ENCODE data around the gene AP2A2.

Gene AP2A2

DNA sequence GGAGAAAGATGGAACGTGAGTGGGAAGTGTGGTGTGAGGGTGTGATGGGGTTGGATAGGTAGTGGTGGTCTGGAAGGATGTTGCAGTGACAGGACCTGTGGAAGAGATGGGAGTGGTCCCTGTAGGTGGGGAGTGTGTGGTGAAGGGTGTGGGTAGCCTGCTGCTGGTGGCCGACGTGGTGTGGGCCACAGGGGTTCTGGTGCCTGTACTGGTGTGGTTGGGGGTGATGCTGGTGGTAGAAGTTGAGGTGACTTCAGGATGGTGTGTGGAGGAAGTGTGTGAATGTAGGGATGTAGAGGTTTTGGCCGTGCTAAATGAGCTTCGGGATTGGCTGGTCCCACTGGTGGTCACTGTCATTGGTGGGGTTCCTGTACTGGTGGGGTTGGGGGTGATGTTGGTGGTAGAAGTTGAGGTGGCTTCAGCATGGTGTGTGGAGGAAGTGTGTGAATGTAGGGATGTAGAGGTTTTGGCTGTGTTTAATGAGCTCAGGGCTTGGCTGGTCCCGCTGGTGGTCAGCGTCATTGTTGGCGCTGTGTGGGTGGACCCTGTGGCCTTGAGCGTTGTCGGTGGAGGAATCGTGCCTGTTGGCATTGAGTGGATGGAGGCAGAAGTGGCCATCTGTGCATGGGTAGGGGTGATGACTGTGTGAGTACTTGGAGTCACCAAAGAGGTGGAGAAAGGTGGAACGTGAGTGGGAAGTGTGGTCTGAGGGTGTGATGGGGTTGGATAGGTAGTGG is 91.8 kb downstream of the AP2A2 start:
- DNase-seq, result no peak

DNA sequence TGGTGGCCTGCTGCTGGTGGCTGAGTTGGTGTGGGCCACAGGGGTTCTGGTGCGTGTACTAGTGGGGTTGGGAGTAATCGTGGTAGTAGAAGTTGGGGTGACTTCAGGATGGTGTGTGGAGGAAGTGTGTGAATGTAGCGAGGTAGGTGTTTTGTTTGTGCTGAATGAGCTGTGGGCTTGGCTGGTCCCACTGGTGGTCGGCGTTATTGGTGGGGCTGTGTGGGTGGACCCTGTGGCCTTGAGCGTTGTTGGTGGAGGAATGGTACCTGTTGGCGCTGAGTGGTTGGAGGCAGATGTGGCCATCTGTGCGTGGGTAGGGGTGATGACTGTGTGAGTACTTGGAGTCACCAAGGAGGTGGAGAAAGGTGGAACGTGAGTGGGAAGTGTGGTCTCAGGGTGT is 92.4 kb downstream of the AP2A2 start:
- no peak for DNase-seq

DNA sequence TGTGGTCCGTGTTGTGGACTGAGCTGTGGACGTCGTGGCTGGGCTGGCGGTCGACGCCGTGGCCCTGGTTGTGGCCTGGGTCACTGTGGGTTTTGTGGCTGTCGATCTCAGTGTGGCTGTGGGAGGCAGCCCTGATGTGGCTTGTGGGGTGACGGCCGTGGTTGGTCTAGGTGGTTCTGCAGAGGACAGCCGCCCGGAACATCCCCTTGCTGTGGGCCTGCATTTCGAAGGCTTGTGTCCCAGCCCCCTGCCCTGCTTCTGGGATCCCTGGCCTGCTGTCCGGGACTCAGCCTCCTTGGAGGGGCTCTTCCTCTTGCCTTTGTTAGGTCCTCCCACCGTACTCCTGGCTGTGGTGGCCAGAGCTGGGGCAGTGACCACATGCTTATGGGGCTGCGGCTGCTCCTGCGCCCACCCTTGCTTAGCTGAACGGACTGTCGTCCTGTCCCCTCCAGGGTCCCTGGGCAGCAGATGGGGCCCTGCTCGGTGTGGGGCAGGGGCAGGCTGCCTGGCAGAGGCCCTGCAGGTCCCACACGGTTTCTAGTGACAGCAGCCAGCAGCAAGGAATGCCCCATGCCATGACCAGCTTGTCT is 93.7 kb downstream of the AP2A2 start:
- DNase-seq, result no peak

DNA sequence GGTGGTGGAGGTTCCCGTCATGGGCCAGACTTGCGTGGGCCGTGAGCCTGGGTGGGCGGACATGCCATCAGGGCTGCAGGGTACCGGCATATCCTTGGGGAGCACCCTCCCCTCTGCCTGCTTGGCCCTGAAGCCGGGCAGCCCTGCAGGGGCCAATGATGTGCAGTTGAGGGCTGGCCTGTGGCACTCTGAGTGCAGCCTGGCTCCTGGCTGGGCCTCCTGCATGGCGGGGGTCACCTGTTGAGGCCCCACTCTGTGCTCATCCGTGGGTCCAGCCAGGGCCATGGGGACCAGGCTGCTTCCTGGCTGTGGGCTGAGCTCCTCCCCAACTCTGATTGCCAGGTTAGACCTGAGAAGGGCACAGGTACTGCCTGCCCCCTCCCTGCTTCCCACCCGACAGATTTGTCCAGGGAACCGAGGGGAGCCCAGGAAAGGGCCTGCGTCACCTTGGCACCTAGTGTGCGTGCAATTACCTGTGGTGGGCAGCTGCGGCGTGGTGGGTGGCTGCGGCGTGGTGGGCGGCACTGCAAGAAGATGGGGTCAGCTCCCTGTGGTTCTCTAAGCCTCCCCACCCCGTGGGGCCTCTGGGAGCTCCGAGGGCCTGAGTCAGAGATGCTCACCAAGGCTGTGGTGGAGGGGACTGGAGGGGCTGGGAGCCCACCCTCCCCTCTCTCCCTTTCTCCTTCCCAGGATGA is 94.7 kb downstream of the AP2A2 start:
- no peak for DNase-seq

DNA sequence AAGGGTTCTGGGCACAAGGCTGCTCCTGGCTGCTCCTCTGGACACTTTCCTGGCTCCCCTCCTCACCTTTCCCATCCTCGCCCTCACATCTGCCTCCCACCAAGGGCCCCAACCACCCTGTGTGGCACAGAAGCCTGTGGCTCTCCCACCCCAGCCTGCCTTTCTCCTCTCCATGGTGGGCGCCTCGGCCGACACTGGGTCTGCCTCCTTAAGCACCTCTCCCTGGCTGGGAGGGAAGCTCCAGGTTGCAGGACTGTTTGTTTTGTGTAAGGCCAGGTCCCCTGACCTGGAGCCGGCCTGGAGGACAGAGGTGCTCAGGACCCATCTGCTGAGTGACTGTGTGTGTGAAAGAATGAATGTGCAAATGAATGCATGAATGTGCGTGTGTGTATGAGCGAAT is 96.7 kb downstream of the AP2A2 start:
- no peak for DNase-seq

DNA sequence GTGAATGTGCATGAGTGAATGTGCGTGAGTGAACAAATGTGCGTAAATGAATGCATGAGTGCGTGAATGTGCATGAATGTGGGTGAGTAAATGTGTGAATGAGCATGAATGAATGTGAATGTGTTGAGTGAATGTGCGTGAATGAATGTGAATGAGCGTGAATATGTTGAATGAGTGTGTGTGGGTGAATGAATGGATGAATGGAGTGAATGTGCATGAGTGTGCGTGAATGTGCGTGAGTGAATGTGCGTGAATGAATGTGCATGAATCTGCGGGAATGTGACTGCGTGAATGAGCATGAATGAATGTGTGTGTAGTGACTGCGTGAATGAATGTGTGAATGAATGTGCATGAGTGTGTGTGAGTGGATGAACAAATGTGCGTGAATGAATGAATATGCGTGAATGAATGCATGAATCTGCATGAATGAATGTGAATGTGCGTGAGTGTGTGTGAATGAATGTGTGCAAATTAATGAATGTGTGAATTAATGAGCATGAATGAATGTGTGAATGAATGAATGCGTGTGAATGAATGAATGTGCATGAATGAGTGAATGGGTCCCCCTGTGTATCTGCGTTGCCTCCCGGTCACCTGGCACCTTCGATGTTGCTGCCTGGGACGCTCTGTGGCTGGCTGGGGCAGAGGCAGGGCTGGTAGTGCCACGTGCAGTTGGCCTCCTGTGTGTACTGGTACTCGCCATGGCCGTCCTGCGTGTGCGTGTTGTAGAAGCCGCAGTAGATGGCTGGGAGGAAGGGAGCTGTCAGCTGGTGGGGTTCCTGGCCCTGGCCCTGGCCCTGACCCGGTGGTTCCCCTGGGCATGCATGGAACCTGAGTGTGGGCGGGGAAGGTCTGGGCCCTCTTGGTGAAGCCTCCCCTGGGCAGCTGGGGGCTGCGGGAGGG is 97.5 kb downstream of the AP2A2 start:
- DNase-seq, result no peak

DNA sequence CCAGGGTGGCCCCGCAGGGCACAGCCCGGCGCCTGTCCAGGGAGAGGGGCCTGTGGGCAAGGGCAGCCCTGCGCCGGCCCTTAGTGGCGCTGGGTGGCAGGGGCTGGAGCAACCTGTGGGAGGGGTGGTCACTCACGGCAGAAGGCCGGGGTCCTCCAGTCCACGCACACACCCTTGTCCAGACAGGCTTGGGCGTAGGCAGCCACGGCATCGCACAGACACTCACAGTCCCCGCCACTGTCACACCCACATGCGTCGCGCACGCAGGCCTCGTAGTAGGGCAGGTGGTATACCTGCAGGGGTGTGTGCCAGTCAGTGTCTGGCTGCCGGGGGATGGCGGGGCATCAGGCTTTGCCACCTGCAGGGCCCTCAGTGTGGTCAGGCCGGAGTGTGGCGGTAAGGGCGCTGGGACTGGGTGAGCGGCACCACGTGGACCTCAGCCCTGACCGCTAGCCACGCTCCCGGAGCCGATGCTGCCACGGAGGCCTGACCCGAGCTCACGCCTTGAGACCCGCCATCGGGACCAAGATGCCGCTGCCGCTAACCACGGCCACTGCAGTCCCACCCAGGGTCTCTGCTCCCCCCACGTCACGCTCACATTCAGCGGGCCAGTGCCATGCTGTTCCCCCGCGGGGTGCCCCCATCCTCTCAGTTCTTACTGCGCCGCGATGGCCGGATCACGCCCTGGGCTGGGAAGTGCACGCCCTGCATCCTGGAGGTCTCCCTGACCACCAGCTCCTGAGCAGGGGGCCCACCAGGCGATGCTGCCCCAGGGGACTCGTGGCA is 98.3 kb downstream of the AP2A2 start:
- no peak for DNase-seq

DNA sequence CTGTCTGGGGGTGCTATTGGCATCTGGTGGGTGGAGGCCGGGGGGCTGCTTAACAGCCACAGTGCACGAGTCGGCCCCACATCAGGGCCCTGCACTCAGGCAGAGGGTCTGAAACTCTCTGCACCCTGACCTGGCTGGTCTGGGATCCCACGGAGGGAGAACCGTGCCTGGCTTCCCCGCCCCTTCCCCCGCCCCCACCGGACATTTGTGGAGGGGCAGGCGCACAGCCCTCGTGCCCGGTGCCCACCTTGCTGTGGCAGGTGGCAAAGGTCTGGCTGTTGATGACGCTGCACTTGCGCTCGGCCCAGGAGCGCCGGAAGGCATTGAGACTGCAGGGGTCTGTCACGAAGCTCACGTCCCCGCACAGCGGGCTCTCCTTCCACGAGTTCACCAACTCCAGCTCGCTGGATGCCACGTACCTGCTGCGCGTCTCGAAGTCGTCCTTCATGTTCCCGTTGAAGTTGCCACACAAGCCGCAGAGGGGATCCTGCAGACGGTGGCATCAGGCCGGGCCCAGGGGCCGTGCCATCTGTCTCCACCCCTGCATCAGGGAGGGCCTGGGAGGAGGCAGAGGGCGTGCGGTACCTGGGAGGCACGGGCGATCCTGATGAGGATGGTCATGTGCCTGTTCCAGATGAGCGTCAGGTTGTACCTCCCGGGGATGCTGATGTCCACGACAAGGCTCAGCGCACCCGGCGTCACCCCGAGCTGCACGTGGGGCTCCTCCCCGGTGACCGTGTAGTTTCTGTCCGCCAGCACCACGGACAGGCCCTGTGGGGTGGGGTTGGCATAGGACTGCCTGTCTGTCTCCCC is 99.1 kb downstream of the AP2A2 start:
- no peak for DNase-seq

DNA sequence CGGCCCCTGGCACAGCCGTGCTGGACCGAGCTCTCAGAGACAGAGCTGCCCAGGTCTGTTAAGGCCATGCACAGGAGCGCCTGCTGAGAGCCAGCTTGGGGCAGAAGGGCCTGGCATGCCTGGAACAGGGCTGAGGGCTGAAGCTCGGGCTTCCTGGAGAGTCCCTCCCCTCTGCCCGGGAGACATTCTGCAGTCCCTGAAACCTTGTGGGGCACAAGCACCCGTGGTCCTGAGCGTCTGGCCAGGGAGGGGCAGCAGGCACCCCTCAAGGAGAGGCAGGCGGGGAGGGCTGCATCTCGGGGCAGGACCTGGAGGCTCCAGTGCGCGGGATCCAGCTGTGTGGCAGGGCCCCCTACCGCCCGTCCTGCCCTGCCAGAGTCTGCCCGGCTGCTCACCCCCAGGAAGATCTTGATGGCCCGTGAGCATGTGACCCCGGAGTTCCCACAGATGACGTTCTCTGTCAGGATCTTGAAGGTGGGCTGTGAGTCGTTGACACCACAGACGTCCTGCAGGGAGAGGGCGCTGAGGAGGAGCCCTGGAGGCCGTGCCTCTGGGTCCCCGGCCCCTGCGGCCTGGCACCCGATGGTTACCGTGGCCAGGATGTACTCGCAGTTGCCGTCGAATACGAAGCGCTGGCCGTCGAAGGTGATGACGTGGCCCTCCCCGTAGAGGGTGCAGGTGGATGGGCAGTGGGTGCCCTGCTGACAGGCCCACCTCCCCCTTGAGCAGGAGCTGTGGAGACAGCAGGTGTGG is 99.9 kb downstream of the AP2A2 start:
- DNase-seq, result no peak

DNA sequence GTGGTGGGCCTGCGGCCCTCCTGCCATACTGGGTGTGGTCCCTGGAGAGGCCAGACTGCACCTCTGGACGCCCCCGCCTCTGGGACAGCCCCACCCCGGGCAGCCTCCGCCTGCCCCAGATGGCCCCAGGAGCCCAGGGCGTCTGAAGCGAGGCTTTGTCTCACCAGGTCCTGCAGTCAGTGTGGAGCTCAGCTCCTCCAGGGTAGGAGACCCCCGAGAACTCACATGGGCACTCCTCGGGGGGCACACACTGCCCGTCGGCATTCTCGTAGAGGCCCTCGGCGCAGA is 100.4 kb downstream of the AP2A2 start:
- no peak for DNase-seq

DNA sequence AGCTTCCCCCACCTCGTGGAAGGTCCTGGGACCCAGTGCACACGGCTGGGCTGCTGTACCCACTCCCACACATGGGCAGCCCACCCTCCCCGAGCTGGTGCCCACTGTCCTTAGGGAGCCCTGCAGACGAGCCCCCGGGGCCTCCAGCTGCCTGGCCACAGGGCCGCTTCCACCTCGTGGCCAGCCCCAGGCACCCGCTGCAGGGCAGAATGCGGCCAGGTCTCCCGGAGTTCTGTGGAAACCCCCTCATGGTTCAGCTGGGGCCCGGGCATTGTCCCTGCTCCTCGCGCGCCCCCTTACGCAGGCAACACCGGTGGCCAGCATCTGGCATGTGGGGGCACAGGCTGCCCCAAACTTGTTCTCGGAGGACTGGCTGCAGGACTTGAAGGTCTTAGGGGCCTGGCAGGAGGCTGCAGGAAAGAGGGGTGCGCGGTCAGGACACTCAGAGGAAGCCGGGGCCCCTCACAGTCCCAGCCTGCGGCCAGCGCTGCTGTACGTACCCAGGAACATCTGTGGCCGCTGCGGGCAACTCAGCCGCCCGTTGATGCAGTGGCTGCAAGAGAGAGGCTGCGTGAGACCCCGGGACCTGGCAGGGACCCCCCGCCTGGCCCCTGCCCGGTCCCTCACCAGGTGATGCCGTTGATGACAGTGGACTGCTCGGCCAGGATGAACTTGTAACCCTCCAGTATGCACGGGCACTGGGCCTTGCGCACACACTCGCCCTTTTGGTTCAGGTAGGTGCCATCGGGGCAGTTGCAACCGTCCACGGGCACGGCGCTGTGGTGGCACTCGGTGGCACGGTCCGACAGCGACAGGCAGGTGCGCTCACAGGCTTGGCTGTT is 101.2 kb downstream of the AP2A2 start:
- DNase-seq, result no peak

DNA sequence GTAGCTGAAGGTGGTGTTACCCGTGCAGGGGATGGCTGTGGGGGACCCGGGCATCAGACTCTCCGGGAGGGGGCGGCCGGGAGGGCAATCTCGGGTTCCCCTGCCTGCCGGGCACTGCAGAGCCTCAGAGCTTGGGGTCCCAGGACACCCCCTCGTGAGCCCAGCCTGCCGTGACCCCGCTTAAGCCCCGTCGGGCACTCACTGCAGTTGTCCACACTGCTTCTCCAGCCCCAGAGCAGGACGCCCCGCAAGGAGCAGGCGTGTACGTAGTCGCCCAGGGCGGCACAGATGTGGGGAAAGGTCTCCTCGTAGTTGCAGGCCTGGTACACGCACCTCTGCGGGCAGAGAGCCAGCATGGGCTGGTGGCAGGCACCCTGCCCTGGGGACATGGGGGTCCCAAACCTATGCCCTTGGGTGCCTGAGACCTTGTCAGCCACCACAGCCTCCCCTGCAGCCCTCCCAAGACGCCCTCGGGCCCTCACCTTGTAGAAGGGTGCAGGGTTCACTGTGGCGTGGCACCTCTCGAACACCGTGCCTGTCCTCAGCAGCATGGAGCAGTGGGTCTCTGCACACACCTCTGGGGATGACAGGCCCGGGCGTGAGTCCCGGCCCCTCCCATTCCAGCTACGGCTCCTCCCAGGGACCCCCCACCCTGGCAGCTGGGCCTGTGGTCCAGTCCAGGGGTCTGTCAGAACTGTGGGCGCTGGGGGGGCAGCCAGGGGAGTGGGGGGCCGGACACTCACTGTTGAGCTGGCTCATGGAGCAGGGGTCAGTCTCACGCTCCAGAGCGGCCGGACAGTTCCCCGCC is 102.0 kb downstream of the AP2A2 start:
- no peak for DNase-seq

DNA sequence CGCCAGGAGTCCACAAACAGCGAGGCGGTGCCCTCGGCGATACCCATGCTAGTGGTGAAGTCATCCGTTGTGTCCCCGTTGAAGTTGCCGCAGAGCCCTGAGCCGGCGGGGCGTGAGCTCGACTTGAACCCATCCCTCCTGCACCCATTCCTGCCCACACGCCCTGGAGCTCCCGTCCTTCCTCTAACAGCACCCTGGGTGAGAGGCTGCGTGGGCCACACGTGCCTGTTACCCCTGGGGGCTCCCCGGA is 102.5 kb downstream of the AP2A2 start:
- no peak for DNase-seq

DNA sequence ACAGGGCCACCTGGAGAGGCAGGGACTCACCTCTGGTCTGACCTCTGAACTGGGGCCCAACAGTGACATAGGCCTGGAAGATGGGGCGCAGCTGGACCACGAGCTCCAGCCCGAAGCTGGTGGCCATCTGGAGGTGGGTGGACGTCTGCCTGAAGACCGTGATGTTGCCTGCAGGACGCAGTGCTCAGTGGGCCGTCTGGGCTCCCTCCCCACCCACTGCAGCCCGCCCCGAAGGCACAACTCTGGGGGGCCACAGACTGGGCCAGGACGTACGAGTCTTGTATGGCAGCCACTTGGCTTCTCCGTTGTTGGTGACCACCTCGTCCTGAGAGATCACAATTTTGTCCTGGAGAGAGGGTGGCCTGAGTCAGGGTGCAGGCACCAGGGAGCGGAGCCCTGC is 102.9 kb downstream of the AP2A2 start:
- no peak for DNase-seq

DNA sequence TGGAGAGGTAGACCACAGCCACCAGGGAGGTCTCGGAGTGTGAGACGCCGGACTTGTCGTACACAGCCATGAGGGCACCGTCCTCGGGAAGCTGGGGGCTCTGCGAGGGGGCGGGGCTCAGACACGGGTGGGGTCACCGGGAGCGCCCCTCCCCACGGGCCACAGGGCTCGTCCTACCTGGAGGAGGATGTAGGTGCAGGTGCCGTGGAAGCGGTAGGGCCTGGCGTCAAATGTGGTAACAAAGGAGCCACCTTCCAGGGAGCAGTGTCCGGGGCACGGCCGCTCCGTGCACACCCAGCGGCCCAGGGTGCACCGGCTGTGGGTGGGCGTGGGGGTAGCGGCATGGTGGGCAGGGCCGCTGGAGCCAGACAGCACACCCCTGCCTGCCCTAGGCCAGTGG is 103.4 kb downstream of the AP2A2 start:
- DNase-seq, result no peak

DNA sequence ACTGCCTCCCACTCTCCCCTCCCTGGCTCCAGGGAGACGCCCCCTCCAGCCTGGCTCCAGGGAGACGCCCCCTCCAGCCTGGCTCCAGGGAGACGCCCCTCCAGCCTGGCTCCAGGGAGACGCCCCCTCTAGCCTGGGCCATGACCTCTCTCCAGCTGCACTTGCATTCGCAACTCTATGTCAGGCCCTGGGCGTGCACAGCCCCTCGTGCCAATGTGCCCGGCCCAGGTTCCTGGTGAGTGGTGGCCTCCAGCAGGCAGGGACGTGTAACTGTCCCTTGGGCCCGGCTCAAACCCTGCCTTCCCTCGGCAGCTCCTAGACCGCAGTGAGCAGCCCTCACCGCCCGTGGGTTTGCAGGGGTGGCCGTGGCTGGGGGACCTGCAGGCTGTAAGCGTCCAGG is 104.0 kb downstream of the AP2A2 start:
- no peak for DNase-seq

DNA sequence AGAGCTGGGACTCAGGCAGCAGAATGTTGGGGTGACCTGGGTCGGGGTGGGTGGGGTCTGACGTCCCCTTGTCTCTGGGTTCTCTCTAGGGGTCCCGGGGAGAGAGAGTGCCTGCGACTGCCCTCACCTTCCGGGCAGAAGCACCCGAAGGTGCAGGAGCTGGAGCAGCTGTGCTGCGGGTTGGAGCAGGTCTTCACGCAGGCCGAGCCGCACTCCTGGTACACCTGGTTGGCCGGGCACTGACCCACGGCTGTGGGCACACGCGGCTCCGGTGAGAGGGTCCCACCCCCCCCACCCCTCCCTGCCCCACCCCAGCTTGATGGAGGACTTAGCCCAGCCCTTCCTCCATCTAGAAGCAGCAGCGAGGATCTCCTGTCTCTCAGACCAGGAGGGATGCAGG is 104.4 kb downstream of the AP2A2 start:
- no peak for DNase-seq

DNA sequence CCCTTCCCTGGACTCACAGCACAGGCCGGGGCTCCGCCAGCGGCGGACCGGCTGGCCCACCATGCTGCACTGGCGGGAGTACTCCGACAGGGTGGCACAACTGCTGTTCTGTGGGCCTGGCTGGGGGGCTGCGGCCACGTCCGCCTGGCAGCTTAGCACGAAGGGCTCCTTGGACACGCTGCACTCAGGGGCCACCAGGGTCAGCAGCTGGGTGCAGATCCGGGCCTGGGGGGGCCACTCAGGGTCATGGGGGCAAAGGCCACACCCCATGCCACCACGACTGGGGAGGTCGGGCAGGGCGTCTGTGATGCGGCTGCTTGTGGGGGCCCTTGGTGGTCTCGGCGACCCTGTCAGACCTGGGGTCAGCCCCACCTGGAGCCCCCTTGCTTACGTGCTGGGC is 104.9 kb downstream of the AP2A2 start:
- DNase-seq, result no peak

DNA sequence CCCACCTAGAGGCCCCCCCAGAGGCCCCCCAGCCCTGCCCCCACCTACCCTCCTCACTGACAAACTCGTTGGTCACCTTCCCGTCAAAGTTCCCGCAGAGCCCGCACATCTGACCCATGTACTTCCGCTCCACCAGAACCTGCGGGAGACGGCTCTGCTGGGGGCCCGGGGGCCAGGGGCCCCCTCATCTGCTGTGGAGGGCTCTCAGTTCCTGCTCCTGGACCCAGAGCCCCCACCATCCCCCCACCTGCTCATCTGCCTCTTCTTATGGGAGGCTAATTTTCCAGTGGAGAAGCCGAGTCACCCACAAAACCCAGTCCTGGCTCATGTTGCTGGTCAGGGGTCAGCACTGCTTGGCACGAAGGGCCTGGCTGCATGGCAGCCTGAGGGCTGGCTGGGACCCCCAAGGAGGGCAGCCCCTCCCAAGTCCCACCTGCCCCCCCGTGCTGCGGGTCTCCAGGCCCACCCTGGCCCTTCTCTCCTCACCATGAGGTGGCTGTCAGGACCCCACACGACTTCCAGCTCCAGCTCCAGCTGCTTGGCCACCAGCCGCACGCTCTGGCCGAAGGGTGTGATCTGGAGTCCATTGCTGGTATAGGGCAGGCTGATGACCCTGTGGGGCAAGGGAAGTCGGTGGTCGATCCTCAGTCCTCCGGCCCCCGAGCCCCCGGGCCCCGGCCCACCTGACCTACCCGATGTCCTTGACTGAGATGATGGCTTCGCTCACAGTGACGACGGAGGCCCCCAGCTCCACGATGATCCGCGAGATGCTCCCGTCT is 105.6 kb downstream of the AP2A2 start:
- DNase-seq, result no peak

Measured in femur (tissue), 1 donor.